Smooth muscle cell (in vitro differentiated cells): ENCODE results near the gene THRAP3. TPM values are rescaled to one million over a fixed set of nuclear protein-coding genes. Genes with fewer than 3 reads are reported as not detected.

Source experiments
- DNase-seq: peaks from one replicate; lab custom pipeline; 2025; ENCODE audit not compliant: unreplicated experiment; lab: John Stamatoyannopoulos, UW
- H2AFZ ChIP-seq: fragments of 200-600 bp; sonication (generic); 2 replicates; pipeline ENCODE4 v1.6.0; 2016; ENCODE audit warnings: antibody characterized with exemption, low read depth, mild to moderate bottlenecking
- H3F3A ChIP-seq: fragments of 200-600 bp; sonication (generic); 2 replicates; pipeline ENCODE4 v1.6.0; 2017; ENCODE audit warnings: antibody characterized with exemption, low read depth
- H3K27ac ChIP-seq: fragments of 200-600 bp; sonication (generic); 2 replicates; pipeline ENCODE4 v1.5.1; 2016; ENCODE audit warnings: low read depth, mild to moderate bottlenecking
- H3K27me3 ChIP-seq: fragments of 200-600 bp; sonication (generic); 2 replicates; pipeline ENCODE4 v1.6.1; 2016; ENCODE audit warnings: low read depth, mild to moderate bottlenecking
- H3K36me3 ChIP-seq: fragments of 200-600 bp; sonication (generic); 2 replicates; pipeline ENCODE4 v1.5.1; 2016; ENCODE audit warnings: low read depth
- H3K4me1 ChIP-seq: fragments of 200-600 bp; sonication (generic); 2 replicates; pipeline ENCODE4 v1.5.1; 2016; ENCODE audit warnings: low read depth
- H3K4me2 ChIP-seq: fragments of 200-600 bp; sonication (generic); 2 replicates; pipeline ENCODE4 v1.6.0; 2016; ENCODE audit warnings: mild to moderate bottlenecking
- H3K4me3 ChIP-seq: fragments of 200-600 bp; sonication (generic); 2 replicates; pipeline ENCODE4 v1.5.1; 2016; ENCODE audit warnings: mild to moderate bottlenecking
- H3K79me2 ChIP-seq: fragments of 200-600 bp; sonication (generic); 2 replicates; pipeline ENCODE4 v1.6.0; 2016; ENCODE audit warnings: low read depth, mild to moderate bottlenecking
- H3K9ac ChIP-seq: fragments of 200-600 bp; sonication (generic); 2 replicates; pipeline ENCODE4 v1.6.0; 2016; ENCODE audit warnings: low read depth
- H3K9me3 ChIP-seq: fragments of 200-600 bp; sonication (generic); replicated peaks from 2 replicates; pipeline ENCODE4 v1.5.1; 2016; ENCODE audit warnings: low read depth
- H4K20me1 ChIP-seq: fragments of 200-600 bp; sonication (generic); 2 replicates; pipeline ENCODE4 v1.6.0; 2016; ENCODE audit warnings: low read depth
- WGBS: methylation state at CpG from one replicate; pipeline ENCODE4 v1.1.7; 2016; ENCODE audit warnings: low lambda C conversion rate; 5-methylcytosine and 5-hydroxymethylcytosine counted together
- polyA plus RNA-seq: library from polyadenylated mRNA; unstranded; fragments of >200 nt; fragmentation: Nextera tagmentation; extraction: Ambion mirVana; gene quantifications from 2 replicates; pipeline ENCODE4 v1.2.1, GENCODE V29; 2016
- total RNA-seq: library from RNA; depleted of rRNA; stranded (reverse); fragments of >200 nt; gene quantifications from 2 replicates; pipeline ENCODE4 v1.2.3, GENCODE V29; 2014
- TF ChIP-seq, protein P1 (sequence below): fragments of 200-600 bp; sonication (generic); IDR thresholded peaks from 2 replicates; pipeline ENCODE4 v1.5.1; 2017; ENCODE audit warnings: borderline replicate concordance, mild to moderate bottlenecking, antibody characterized with exemption; ENCODE audit not compliant: insufficient read depth, poor library complexity, severe bottlenecking

The THRAP3 gene
- total and polyA plus RNA-seq, 2 experiments from 2014 or later = 45.1 to 60.5 TPM

DNA sequence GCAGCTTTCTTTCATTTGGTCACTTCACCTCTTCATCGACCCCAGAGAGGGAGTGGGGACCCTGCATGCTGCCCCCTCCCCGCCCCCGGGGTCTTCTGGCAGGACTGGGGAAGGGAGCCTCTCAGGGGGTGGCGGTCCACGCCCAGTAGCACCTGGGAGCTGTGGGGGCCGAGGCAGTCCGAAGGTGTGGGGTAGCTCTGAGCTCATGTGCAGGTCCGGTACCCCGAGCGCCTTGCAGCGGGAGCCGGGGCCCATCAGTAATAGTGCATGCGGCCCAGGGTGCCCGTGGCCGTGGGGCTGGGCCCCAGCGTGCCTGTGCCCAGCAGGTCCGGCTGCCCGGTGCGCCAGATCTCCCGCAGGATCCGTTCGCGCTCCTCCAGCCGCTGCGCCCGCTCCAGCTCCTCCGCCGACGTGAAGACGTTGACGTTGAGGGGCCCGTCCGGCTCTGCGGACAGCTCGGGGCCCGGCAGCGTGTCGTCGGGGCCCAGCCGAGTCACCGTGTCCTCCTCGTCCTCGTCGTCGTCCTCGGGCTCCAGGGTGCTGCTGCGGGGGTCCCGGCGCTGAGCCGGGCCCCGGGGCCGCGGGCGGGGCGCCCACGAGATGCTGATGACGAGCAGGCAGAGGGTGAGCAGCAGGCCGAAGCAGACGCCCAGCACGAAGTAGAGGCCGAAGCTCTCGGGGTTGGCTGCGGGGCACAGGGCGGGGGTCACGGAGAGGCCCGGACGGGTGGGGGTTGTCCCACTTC lies 98.0 kb downstream of the THRAP3 start:
- Histone ChIP-seq H3K9ac (peak overlapping the region; percentile 86), H3K4me1 (peaks cover 27% of the 10 kb centered on the region), H3K9me3 (no peaks in the 10 kb centered on the region), H3K4me2 (peak overlapping the region; percentile 97), H3F3A (peaks cover 18% of the 10 kb centered on the region), H3K79me2 (peaks cover 3% of the 10 kb centered on the region), H3K4me3 (peak overlapping the region; percentile 83), H3K27me3 (no peaks in the 10 kb centered on the region), H2AFZ (no peak overlapping the region), H3K27ac (peak overlapping the region; percentile 83), H3K36me3 (no peaks in the 10 kb centered on the region), H4K20me1 (peaks cover 16% of the 10 kb centered on the region)
- DNase-seq = peak; percentile 42
- 20% methylated on average over 59 of the region's 67 CpGs for WGBS
- TF ChIP-seq, protein P1, sequence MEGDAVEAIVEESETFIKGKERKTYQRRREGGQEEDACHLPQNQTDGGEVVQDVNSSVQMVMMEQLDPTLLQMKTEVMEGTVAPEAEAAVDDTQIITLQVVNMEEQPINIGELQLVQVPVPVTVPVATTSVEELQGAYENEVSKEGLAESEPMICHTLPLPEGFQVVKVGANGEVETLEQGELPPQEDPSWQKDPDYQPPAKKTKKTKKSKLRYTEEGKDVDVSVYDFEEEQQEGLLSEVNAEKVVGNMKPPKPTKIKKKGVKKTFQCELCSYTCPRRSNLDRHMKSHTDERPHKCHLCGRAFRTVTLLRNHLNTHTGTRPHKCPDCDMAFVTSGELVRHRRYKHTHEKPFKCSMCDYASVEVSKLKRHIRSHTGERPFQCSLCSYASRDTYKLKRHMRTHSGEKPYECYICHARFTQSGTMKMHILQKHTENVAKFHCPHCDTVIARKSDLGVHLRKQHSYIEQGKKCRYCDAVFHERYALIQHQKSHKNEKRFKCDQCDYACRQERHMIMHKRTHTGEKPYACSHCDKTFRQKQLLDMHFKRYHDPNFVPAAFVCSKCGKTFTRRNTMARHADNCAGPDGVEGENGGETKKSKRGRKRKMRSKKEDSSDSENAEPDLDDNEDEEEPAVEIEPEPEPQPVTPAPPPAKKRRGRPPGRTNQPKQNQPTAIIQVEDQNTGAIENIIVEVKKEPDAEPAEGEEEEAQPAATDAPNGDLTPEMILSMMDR = no peak

DNA sequence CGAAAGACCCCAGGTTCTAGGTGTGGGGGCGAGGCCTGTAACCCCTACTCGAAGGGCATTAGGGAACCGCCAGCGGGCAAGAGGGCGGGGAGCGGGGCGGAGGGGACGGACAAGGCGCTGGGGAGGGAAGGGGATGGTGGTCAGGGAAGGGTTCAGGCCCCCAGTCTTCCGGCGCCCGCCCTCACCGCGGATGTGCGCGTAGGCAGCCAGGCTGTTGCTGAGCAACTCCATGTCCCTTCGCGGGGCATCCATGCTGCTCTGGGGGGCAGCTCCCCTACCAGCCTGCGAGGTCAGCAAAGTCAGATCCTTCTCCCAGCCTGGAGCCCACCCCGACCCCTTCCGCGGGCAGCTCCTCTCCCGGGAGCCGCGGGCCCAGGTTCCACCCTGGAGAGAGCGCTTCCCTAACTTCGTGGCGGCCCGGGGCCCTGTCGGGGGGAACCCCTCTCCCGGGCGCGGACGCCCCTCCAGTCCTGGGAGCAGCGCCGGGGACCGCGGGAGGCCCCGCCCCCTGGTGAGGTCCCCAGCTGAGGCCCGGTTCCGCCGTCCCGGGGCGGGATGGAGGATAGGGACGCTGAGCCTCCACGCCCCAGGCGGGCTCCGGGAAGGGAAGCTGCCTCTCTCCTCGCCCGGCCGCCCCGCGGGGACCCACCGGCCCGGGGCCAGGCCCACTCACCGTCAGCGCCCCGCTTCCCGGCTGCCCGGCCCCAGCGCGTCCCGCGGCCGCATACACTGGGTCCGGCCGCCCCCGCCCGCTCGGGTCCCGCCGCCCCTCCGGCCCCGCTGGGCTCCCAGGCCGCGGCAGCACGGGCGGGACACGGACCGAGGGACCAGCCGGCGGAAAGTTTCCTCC lies 98.8 kb downstream of the THRAP3 start:
- Histone ChIP-seq H3K9me3 (no peaks in the 10 kb centered on the region), H3K36me3 (no peaks in the 10 kb centered on the region), H4K20me1 (peaks cover 16% of the 10 kb centered on the region), H3K9ac (peak overlapping the region; percentile 86), H2AFZ (no peak overlapping the region), H3K27me3 (no peaks in the 10 kb centered on the region), H3K4me3 (peak overlapping the region; percentile 83), H3K27ac (peak overlapping the region; percentile 83), H3F3A (peaks cover 16% of the 10 kb centered on the region), H3K79me2 (peaks cover 3% of the 10 kb centered on the region), H3K4me1 (peaks cover 27% of the 10 kb centered on the region), H3K4me2 (peak overlapping the region; percentile 97)
- TF ChIP-seq, protein P1 = no peak
- 1% methylated on average over 39 of the region's 83 CpGs for WGBS
- peak; percentile 74 for DNase-seq

- Histone ChIP-seq H3K27me3 (no peaks in the 10 kb centered on the region), H3K79me2 (peaks cover 3% of the 10 kb centered on the region), H3K9ac (peak within 1 kb of the TSS; percentile 86), H3K4me1 (peaks cover 27% of the 10 kb centered on the region), H3K4me2 (peak within 1 kb of the TSS; percentile 97), H3K9me3 (no peaks in the 10 kb centered on the region), H3K36me3 (no peaks in the 10 kb centered on the region), H2AFZ (no peak within 1 kb of the TSS), H4K20me1 (peaks cover 16% of the 10 kb centered on the region), H3F3A (peaks cover 11% of the 10 kb centered on the region), H3K27ac (peak within 1 kb of the TSS; percentile 83), H3K4me3 (peak within 1 kb of the TSS; percentile 83)
- WGBS = 13% methylated on average over 19 of the region's 36 CpGs
- DNase-seq = peak; percentile 72
- TF ChIP-seq, protein P1 = no peak
Measured at GRCh38 chr1:36323636-36324352, 99.6 kb downstream of the THRAP3 start, which contains the start of gene EVA1B. Gene EVA1B, minus strand, starts transcription at chr1:36323645. Its CDS starts 608 bp downstream, at chr1:36323037.
